ENCODE results near the gene ADAM12. TPM values are rescaled to one million over a fixed set of nuclear protein-coding genes. Genes with fewer than 3 reads are reported as not detected.
"Not testable (repeated sequence)": the region's sequence is repeated elsewhere in the genome, so short reads cannot be mapped to it uniquely, and the experiment has no call there.

The ADAM12 gene
- total RNA-seq, 2 donors from 2014 or later = 15.2 to 36.6 TPM

DNA sequence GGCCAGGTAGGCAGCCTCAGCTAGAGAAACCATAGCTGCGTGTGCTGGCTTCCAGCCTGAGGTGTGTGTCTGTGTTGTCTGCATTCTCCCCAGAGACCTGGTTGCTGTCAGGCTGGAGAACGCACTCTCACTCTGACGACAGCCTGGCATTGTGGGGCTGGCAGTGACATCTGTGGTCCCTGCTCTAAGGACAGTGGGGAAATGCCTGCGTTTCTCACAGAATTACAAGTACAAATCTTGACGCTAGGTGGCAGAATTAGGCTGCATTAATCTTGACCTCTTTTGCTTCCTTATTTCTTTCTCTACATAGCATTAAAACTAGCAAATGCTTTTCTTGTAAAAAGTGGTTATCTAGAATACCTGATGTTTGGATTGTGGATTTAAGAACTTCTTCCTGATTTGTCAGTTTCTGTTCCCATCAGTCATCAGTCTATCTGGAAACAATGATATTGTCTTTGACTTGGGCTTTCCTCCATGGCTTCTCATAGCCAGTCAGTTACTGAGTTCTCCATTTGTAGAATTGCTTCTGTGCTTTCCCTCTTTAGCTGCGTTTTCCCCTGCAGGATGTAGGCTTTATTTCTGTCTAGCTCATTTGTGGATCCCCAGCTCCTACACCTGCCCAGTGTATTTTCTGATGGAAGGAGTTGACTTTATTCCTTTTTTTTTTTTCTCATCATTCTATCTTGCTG lies 405.9 kb downstream of the ADAM12 start:
- no peak for DNase-seq
- peak; percentile 68 for ATAC-seq

DNA sequence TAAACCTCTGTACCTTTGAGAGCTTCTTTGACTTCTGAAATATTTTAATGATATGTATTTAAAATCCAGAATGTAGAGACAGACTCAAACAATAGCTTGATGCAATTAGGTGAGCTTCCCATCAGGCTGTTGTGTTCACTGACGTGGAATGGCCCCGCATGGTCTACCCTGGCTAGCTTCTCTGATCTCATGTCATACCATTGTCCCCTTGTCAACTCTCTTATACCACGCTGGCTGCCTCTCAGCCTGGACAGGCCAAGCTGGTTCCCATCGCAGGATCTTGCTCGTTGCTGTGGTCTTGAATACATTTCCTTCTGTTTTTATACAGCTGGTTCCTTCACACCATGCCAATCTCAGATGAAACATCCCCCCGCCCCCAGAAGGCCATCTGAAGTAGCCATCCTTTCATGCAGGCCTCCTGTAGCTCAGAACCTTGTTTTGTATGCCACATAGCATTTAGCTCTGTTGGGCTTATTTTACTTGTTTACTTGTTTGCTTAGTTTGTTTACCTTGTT lies 407.7 kb downstream of the ADAM12 start:
- Mint-ChIP-seq H3K27me3 (peaks cover 55% of the 10 kb centered on the region), H3K36me3 (ENCODE audit: low read depth) (no peaks in the 10 kb centered on the region), H3K4me3 (no peak overlapping the region), H3K27ac (no peak overlapping the region), H3K4me1 (peaks cover 9% of the 10 kb centered on the region)
- H3K9me3 ChIP-seq (ENCODE audit: control insufficient read depth, low read length, poor library complexity, severe bottlenecking) = no peaks in the 10 kb centered on the region
- no peak for ATAC-seq
- no peak for DNase-seq

More for the DNA sequence above, 405.9 kb downstream of the ADAM12 start:
- Mint-ChIP-seq H3K27me3 (peaks cover 51% of the 10 kb centered on the region), H3K36me3 (ENCODE audit: low read depth) (no peaks in the 10 kb centered on the region), H3K4me1 (peaks cover 9% of the 10 kb centered on the region), H3K4me3 (no peak overlapping the region), H3K27ac (no peak overlapping the region)
- H3K9me3 ChIP-seq (ENCODE audit: control insufficient read depth, low read length, poor library complexity, severe bottlenecking) = no peaks in the 10 kb centered on the region

- H3K36me3 Mint-ChIP-seq (ENCODE audit: low read depth) = no peaks in the 10 kb centered on the region
- no peaks in the 10 kb centered on the region for H3K9me3 ChIP-seq (ENCODE audit: control insufficient read depth, low read length, poor library complexity, severe bottlenecking)
- no peak overlapping the region for H3K4me3 Mint-ChIP-seq
- no peak for ATAC-seq
- peaks cover 9% of the 10 kb centered on the region for H3K4me1 Mint-ChIP-seq
- H3K27me3 Mint-ChIP-seq = peaks cover 55% of the 10 kb centered on the region
- no peak overlapping the region for H3K27ac Mint-ChIP-seq
- no peak for DNase-seq
These were observed 408.3 kb downstream of the ADAM12 start for GRCh38 chr10:125979976-125980375.

- Mint-ChIP-seq H3K27ac (no peak overlapping the region), H3K36me3 (ENCODE audit: low read depth) (no peaks in the 10 kb centered on the region), H3K27me3 (peaks cover 37% of the 10 kb centered on the region), H3K4me3 (no peak overlapping the region), H3K4me1 (no peaks in the 10 kb centered on the region)
- ATAC-seq (no peak), DNase-seq (no peak)
- no peaks in the 10 kb centered on the region for H3K9me3 ChIP-seq (ENCODE audit: control insufficient read depth, low read length, poor library complexity, severe bottlenecking)
These were observed 411.2 kb downstream of the ADAM12 start for GRCh38 chr10:125976960-125977605.

GRCh38 chr10:125970077-125970630 lies 418.1 kb downstream of the ADAM12 start:
- not testable (repeated sequence) for H3K36me3 Mint-ChIP-seq (ENCODE audit: low read depth); ATAC-seq; H3K27ac Mint-ChIP-seq; H3K4me1 Mint-ChIP-seq; H3K9me3 ChIP-seq (ENCODE audit: control insufficient read depth, low read length, poor library complexity, severe bottlenecking); H3K4me3 Mint-ChIP-seq; DNase-seq
- peaks cover 12% of the 10 kb centered on the region for H3K27me3 Mint-ChIP-seq

DNA sequence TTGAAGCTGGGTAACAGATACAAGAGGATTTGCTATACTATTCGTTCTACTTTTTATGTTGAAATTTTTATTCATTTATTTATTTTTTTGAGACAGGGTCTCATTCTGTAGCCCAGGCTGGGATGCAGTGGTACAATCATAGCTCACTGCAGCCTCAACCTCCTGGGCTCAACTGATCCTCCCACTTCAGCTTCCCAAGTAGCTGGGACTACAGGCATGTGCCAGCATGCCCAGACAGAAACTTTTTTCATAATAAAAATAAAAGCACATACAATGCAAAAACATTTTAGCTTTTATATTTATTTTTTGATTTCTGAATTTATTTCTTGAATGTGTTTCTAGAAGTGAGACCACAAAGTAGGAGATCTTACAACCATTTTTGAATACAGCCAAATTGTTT lies 420.7 kb downstream of the ADAM12 start:
- DNase-seq (no peak), ATAC-seq (no peak)
- no peaks in the 10 kb centered on the region for H3K9me3 ChIP-seq (ENCODE audit: control insufficient read depth, low read length, poor library complexity, severe bottlenecking)
- H3K27ac Mint-ChIP-seq = no peak overlapping the region
- no peaks in the 10 kb centered on the region for H3K4me1 Mint-ChIP-seq
- no peak overlapping the region for H3K4me3 Mint-ChIP-seq
- no peaks in the 10 kb centered on the region for H3K36me3 Mint-ChIP-seq (ENCODE audit: low read depth)
- H3K27me3 Mint-ChIP-seq = peaks cover 12% of the 10 kb centered on the region

DNA sequence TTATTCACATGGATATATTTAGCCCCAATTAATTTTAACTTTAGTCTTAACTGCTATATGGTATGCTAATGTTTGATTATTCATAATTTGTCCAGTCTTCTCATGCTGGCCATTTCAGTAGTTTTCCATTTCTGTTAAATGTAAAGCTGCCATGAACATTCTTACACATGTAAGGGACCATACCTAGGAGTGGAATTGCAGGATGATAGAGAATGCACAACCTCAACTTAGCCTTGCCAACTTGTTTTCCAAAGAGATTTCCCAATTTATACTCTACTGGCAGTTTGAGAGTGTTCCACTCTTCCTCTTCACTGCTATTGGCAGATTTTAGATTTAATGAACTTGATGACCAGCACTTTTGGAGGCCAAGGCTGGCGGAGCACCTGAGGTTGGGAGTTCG lies 423.7 kb downstream of the ADAM12 start:
- Mint-ChIP-seq H3K4me1 (no peaks in the 10 kb centered on the region), H3K27me3 (peaks cover 12% of the 10 kb centered on the region), H3K36me3 (ENCODE audit: low read depth) (no peaks in the 10 kb centered on the region), H3K4me3 (no peak overlapping the region), H3K27ac (no peak overlapping the region)
- no peaks in the 10 kb centered on the region for H3K9me3 ChIP-seq (ENCODE audit: control insufficient read depth, low read length, poor library complexity, severe bottlenecking)
- ATAC-seq = no peak
- no peak for DNase-seq
